Lower lobe of right lung (tissue), 2 donors: Measurements from ENCODE around the gene GLO1. TPM values are rescaled to one million over a fixed set of nuclear protein-coding genes. Genes with fewer than 3 reads are reported as not detected.
A peak's percentile ranks its signal among the peaks of the same experiment; 100 is the strongest.

Experiments used
- ATAC-seq, 2 donors: fragments of 200-7000 bp; cut with Tn5 transposase; one replicate each; pipeline ENCODE4 v1.9.1; 2020 to 2022; ENCODE audit warnings: mild to moderate bottlenecking in 2 of 2, moderate library complexity in 2 of 2
- DNase-seq: peaks from one replicate; pipeline ENCODE4 v3.0.0-alpha.2; 2020
- H3K27ac ChIP-seq: fragments of 200-600 bp; one replicate; pipeline ENCODE4 v1.8.0; 2022
- H3K27me3 ChIP-seq: fragments of 200-600 bp; one replicate; pipeline ENCODE4 v1.8.0; 2022; ENCODE audit warnings: low read depth
- H3K36me3 ChIP-seq: fragments of 200-600 bp; one replicate; pipeline ENCODE4 v1.8.0; 2022; ENCODE audit warnings: mild to moderate bottlenecking
- H3K4me1 ChIP-seq: fragments of 200-600 bp; one replicate; pipeline ENCODE4 v1.8.0; 2022
- H3K4me3 ChIP-seq: fragments of 200-600 bp; one replicate; pipeline ENCODE4 v1.8.0; 2022; ENCODE audit warnings: mild to moderate bottlenecking
- H3K9me3 ChIP-seq: fragments of 200-600 bp; one replicate; pipeline ENCODE4 v1.8.0; 2022
- CTCF ChIP-seq: fragments of 200-600 bp; IDR thresholded peaks from one replicate; pipeline ENCODE4 v1.8.0; 2022; ENCODE audit warnings: antibody characterized with exemption, mild to moderate bottlenecking
- intact Hi-C: fragments of 100-400 bp; cut with DNase I; formaldehyde crosslinking; loops from one replicate; pipeline ENCODE4 v1.11.0; 2022
- total RNA-seq: library from RNA; stranded (reverse); fragmentation: NEBNext Ultra II Directional; extraction: Animal tissue kit (Norgen Biotek cat#: 25700); gene quantifications from one replicate; pipeline ENCODE4 v1.2.1, GENCODE V29; 2021
- donor health status: DM: no; HTN: yes; CAD: no; lungs with severe emphysema.

GLO1 gene
- total RNA-seq, 1 donor from 2014 or later, result 83.9 TPM

GRCh38 chr6:38649744-38650143 lies 53.2 kb downstream of the GLO1 start:
- no peak overlapping the region for H3K4me3 ChIP-seq
- H3K4me1 ChIP-seq, result peaks cover 3% of the 10 kb centered on the region
- ATAC-seq (no peak), DNase-seq (no peak)
- intact Hi-C loops, result no loop called here
- H3K36me3 ChIP-seq, result peaks cover 1% of the 10 kb centered on the region
- H3K27me3 ChIP-seq, result no peaks in the 10 kb centered on the region
- H3K9me3 ChIP-seq, result no peaks in the 10 kb centered on the region
- TF ChIP-seq CTCF, result no peak
- no peak overlapping the region for H3K27ac ChIP-seq

DNA sequence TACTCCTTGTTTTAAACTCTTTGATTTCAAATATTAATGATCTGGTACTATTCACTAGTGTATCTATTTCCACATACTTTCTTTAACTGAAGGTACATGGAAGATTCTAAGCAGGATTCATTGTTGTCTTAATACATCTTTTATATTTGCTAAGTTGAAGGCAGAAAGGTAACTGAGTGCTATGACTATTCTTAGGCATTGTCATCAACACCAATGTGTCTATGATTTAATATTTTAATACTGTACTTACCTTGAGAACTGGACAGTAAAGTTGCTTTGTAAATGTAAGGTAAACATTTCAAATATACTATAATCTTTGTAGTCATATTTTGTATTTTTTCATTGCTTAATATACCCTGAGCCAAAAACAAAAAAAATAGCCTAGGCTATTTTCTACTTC lies 54.3 kb downstream of the GLO1 start:
- ATAC-seq (no peak), DNase-seq (no peak)
- Histone ChIP-seq H3K36me3 (no peaks in the 10 kb centered on the region), H3K4me1 (peaks cover 7% of the 10 kb centered on the region), H3K27ac (no peak overlapping the region), H3K9me3 (no peaks in the 10 kb centered on the region), H3K27me3 (no peaks in the 10 kb centered on the region), H3K4me3 (no peak overlapping the region)
- intact Hi-C loops, result no loop called here
- no peak for TF ChIP-seq CTCF

DNA sequence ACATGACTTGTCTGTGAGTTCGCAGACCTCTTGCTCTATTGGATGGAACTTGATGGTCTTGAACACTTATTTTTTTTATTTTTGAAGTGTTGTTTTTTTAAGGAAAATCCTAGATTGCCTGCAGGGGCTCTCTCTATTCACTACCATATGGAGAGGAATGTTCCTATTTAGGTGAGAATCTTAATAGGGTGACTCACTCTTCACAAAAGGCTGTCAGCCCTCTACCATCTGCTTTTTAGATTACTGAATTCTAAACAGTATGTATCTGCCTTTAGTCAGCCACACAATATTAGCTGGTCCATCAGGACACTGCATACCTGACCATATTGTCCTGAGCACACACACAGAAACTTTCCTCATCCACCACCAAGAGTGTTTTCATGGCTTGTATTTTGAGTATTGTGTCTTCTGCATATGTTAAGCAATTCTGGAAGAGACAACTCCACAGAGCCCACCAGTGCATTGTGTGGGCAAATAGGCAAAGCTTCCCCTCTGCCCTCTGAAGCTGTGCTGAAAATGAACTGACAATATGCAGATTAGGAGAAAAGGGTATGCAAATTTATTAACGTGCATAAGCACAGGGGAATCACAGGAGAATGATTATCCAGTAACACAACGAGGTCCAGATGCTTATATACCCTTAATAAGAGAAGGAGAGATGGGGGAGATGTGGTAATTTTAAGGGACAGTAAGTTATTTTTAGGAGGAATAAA lies 56.6 kb downstream of the GLO1 start:
- ATAC-seq, result no peak
- Histone ChIP-seq H3K27ac (no peak overlapping the region), H3K36me3 (no peaks in the 10 kb centered on the region), H3K27me3 (no peaks in the 10 kb centered on the region), H3K9me3 (no peaks in the 10 kb centered on the region), H3K4me3 (no peak overlapping the region), H3K4me1 (peaks cover 9% of the 10 kb centered on the region)
- no peak for TF ChIP-seq CTCF
- DNase-seq, result no peak
- intact Hi-C loops, result no loop called here

DNA sequence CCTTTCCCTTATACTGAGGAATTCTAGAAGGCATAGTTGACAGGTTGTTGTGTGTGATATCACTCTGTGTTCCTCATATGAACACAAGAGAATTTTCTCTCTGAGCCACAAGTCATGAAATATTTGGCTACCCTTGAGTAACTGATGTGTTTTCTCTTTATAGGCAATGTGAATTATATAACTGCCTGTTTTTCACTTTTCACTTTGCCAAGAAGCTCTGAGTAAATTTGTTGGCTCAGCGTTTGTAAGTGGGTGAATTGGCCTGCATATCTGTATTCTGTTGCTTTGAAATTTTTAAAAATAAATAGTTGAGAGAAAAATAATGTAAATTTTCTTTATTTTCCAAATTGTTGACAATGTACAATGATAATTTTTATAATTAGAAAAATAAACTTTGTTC lies 58.0 kb downstream of the GLO1 start:
- Histone ChIP-seq H3K4me3 (no peak overlapping the region), H3K27me3 (no peaks in the 10 kb centered on the region), H3K27ac (no peak overlapping the region), H3K4me1 (peaks cover 19% of the 10 kb centered on the region), H3K9me3 (no peaks in the 10 kb centered on the region), H3K36me3 (no peaks in the 10 kb centered on the region)
- intact Hi-C loops, result no loop called here
- ATAC-seq, result no peak
- DNase-seq, result no peak
- TF ChIP-seq CTCF, result no peak

DNA sequence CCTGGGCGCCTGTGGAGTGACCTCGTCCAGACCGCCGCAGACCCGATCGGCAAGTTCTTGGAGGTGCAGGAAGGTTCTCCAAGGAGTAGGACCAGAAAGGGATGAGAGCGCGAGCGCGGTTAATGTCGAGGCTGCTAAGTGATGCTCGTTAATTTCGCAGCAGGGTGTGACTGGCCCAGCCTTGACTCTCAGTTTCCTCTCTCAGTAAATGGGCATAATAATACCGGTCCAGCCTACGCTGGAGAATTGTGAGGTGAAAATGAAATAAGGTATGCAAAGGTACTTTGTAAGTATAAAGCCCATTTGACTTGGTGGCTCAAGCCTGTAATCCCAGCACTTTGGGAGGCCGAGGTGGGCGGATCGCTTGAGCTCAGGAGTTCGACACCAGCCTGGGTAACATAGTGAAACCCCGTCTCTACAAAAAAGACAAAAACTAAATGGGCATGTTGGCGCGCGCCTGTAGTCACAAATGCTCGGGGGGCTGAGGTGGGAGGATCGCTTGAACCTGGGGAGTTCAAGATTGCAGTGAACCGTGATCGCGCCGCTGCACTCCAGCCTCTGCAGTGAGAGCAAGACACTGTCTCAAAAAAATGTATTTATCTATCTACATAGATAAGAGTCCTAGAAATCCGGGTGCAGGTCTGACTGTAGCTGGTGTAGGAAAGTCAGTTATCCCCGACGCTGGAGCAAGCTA lies 62.6 kb downstream of the GLO1 start:
- peak overlapping the region; percentile 82 for H3K4me3 ChIP-seq
- H3K36me3 ChIP-seq, result no peaks in the 10 kb centered on the region
- H3K27ac ChIP-seq, result peak overlapping the region; percentile 96
- intact Hi-C loops, result no loop called here
- no peaks in the 10 kb centered on the region for H3K9me3 ChIP-seq
- TF ChIP-seq CTCF, result no peak
- no peaks in the 10 kb centered on the region for H3K27me3 ChIP-seq
- H3K4me1 ChIP-seq, result peaks cover 34% of the 10 kb centered on the region
- ATAC-seq (peak in 1 of 2 donors; percentile 81), DNase-seq (no peak)
